WI38 (cell line): ENCODE results near the gene GNL3L.
"Not testable (repeated sequence)": the region's sequence is repeated elsewhere in the genome, so short reads cannot be mapped to it uniquely, and the experiment has no call there.

Experiments used
- H3K4me3 ChIP-seq: 2 replicates; pipeline ENCODE4 v1.5.1; 2011; ENCODE audit warnings: low read depth, mild to moderate bottlenecking, control low read depth, low read length
- TF ChIP-seq, protein P1 (sequence below): IDR thresholded peaks from 2 replicates; pipeline ENCODE4 v1.5.1; 2012; ENCODE audit warnings: low read depth, mild to moderate bottlenecking, control low read depth, low read length

GNL3L gene

GRCh38 chrX:54534271-54534670 lies 4.3 kb downstream of the GNL3L start:
- no peak overlapping the region for H3K4me3 ChIP-seq
- TF ChIP-seq, protein P1, sequence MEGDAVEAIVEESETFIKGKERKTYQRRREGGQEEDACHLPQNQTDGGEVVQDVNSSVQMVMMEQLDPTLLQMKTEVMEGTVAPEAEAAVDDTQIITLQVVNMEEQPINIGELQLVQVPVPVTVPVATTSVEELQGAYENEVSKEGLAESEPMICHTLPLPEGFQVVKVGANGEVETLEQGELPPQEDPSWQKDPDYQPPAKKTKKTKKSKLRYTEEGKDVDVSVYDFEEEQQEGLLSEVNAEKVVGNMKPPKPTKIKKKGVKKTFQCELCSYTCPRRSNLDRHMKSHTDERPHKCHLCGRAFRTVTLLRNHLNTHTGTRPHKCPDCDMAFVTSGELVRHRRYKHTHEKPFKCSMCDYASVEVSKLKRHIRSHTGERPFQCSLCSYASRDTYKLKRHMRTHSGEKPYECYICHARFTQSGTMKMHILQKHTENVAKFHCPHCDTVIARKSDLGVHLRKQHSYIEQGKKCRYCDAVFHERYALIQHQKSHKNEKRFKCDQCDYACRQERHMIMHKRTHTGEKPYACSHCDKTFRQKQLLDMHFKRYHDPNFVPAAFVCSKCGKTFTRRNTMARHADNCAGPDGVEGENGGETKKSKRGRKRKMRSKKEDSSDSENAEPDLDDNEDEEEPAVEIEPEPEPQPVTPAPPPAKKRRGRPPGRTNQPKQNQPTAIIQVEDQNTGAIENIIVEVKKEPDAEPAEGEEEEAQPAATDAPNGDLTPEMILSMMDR, result no peak

- no peak overlapping the region for H3K4me3 ChIP-seq
- TF ChIP-seq, protein P1, result 0 out of 2 replicates have a peak, but pooled peaks have one; percentile 13
Observed at GRCh38 chrX:54540289-54540688, 10.3 kb downstream of the GNL3L start.

- H3K4me3 ChIP-seq, result not testable (repeated sequence)
Observed at GRCh38 chrX:54542239-54542638, 12.2 kb downstream of the GNL3L start.

DNA sequence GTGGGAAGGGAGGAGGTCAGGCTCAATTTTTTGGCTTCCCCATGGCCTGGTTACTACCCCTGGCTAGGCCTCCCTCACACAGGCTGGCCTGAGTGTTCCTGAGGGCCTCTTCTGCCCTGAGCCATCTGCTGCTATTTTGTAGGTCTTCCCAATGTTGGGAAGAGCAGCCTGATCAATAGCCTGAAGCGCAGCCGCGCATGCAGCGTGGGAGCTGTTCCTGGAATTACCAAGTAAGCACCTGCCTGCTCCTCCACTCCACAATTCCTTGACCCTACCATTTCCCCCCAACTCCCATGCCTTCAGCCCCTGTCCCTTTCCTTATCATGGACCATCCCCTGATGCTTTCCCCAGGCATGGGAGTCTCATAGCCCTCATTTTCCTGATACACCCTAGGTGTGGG lies 20.8 kb downstream of the GNL3L start:
- TF ChIP-seq, protein P1, result no peak
- no peak overlapping the region for H3K4me3 ChIP-seq

- TF ChIP-seq, protein P1, result no peak
- no peak overlapping the region for H3K4me3 ChIP-seq
Observed at GRCh38 chrX:54551801-54552200, 21.8 kb downstream of the GNL3L start.

DNA sequence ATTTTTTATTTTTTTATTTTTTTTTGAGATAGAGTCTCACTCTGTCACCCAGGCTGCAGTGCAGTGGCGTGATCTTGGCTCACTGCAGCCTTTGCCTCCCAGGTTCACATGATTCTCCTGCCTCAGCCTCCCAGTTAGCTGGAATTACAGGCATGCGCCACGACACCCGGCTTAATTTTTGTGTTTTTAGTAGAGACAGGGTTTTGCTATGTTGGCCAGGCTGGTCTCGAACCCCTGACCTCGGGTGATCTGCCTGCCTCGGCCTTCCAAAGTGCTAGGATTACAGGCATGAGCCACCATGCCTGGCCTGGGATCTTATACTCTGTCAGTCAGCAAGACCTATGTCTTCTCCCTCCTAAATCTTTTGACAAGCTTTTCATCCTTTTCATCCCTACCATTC lies 25.0 kb downstream of the GNL3L start:
- not testable (repeated sequence) for H3K4me3 ChIP-seq

DNA sequence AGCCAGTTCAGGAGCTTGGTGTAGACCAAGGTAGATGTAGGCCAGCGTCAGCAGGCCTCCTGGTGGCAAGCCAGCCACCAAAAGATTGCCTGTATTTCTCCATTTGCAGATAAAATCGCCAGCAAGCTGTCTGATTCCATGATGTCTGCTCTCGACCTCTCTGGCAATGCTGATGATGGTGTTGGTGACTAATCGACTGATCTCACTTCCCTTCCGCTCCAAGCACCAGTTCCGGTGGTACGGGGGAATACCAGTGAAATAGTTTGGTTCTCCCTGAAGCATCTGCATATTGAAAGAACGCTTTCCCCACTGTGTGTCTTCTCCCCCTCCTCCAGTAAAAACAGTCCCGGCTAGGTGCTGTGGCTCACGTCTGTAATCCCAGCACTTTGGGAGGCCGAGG lies 30.4 kb downstream of the GNL3L start:
- TF ChIP-seq, protein P1, result no peak
- no peak overlapping the region for H3K4me3 ChIP-seq

DNA sequence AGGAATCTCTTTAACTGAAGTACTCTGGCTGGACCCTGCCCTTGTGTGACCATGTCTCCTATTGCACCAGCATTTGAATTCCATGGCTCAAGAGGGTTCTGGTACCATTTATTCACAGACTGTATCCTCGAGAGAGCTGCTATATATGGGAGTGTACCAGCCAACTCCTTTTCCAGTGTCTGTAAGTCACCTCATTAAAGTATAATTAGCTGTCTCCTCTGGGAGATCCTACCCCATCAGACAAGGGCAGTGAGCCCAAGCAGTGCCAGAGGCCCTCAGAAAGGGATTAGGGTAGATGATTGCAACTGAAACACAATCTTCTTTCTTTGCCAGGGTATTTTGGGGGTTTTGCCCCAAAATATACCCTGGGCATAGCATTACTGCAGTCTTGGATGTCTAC lies 31.6 kb downstream of the GNL3L start:
- TF ChIP-seq, protein P1, result no peak
- H3K4me3 ChIP-seq, result no peak overlapping the region
